Neural cell (in vitro differentiated cells): ENCODE data around the gene MYO7A. TPM values are rescaled to one million over a fixed set of nuclear protein-coding genes. Genes with fewer than 3 reads are reported as not detected.

Source experiments
- H2AFZ ChIP-seq: fragments of 200-600, 300-800 bp; sonication (generic), shearing (Covaris generic); 2 replicates; pipeline ENCODE4 v1.6.0; 2014; ENCODE audit warnings: low read depth, mild to moderate bottlenecking, antibody characterized with exemption, low read length, moderate library complexity
- H3F3A ChIP-seq: fragments of 200-600 bp; shearing (Covaris generic); 2 replicates; pipeline ENCODE4 v1.6.1; 2016; ENCODE audit warnings: mild to moderate bottlenecking, moderate library complexity, mixed read lengths, antibody characterized with exemption, low read length; ENCODE audit not compliant: insufficient read depth, poor library complexity, severe bottlenecking
- H3K27ac ChIP-seq: fragments of 200-600, 300-800 bp; sonication (generic), shearing (Covaris generic); 2 replicates; pipeline ENCODE4 v1.5.1; 2014; ENCODE audit warnings: mild to moderate bottlenecking, low read length, moderate library complexity
- H3K27me3 ChIP-seq: fragments of 300-800, 200-600 bp; sonication (generic), shearing (Covaris generic); 2 replicates; pipeline ENCODE4 v1.6.0; 2014; ENCODE audit warnings: mild to moderate bottlenecking, low read depth, low read length, moderate library complexity; ENCODE audit not compliant: insufficient read depth
- H3K36me3 ChIP-seq: fragments of 300-800, 200-600 bp; sonication (generic), shearing (Covaris generic); 2 replicates; pipeline ENCODE4 v1.5.1; 2014; ENCODE audit warnings: mild to moderate bottlenecking, antibody characterized with exemption, low read length, moderate library complexity; ENCODE audit not compliant: insufficient read depth
- H3K4me2 ChIP-seq: fragments of 300-800, 200-600 bp; sonication (generic), shearing (Covaris generic); 2 replicates; pipeline ENCODE4 v1.6.0; 2014; ENCODE audit warnings: mild to moderate bottlenecking, low read length
- H3K4me3 ChIP-seq: fragments of 300-800, 200-600 bp; sonication (generic), shearing (Covaris generic); 2 replicates; pipeline ENCODE4 v1.5.1; 2014; ENCODE audit warnings: mild to moderate bottlenecking, low read length, moderate library complexity
- H3K79me2 ChIP-seq: fragments of 200-600 bp; shearing (Covaris generic); replicated peaks from 2 replicates; pipeline ENCODE4 v1.6.0; 2014; ENCODE audit warnings: mild to moderate bottlenecking, low read length, moderate library complexity; ENCODE audit not compliant: insufficient read depth
- H3K9ac ChIP-seq: fragments of 300-800, 200-600 bp; sonication (generic), shearing (Covaris generic); 2 replicates; pipeline ENCODE4 v1.6.1; 2016; ENCODE audit warnings: mild to moderate bottlenecking, low read length, mixed read lengths
- H3K9me2 ChIP-seq: fragments of 200-600 bp; shearing (Covaris generic); 2 replicates; pipeline ENCODE4 v1.6.1; 2016; ENCODE audit warnings: mild to moderate bottlenecking, low read length, mixed read lengths; ENCODE audit not compliant: insufficient read depth
- H3K9me3 ChIP-seq: fragments of 200-600, 300-800 bp; sonication (generic), shearing (Covaris generic); 2 replicates; pipeline ENCODE4 v1.6.1; 2016; ENCODE audit warnings: mild to moderate bottlenecking, mixed run types, low read length, moderate library complexity, mixed read lengths
- H4K20me1 ChIP-seq: fragments of 200-600 bp; shearing (Covaris generic); 2 replicates; pipeline ENCODE4 v1.6.1; 2016; ENCODE audit warnings: mild to moderate bottlenecking, mixed run types; ENCODE audit not compliant: insufficient read depth
- EP300 ChIP-seq: fragments of 450-650 bp; conservative IDR thresholded peaks from 2 replicates; pipeline ENCODE4 v1.6.1; 2014; ENCODE audit warnings: antibody characterized with exemption, mild to moderate bottlenecking, moderate library complexity; ENCODE audit not compliant: poor library complexity, severe bottlenecking
- EZH2 ChIP-seq: fragments of 200-600, 300-800 bp; shearing (Covaris generic), sonication (generic); IDR thresholded peaks from 2 replicates; pipeline ENCODE4 v1.6.1; 2014; ENCODE audit warnings: antibody characterized with exemption, low read length, borderline replicate concordance, mild to moderate bottlenecking; ENCODE audit not compliant: insufficient read depth, poor library complexity, severe bottlenecking
- MXI1 ChIP-seq: fragments of 450-650 bp; conservative IDR thresholded peaks from 2 replicates; pipeline ENCODE4 v1.6.1; 2014; ENCODE audit warnings: antibody characterized with exemption, mild to moderate bottlenecking; ENCODE audit not compliant: poor library complexity, severe bottlenecking
- POLR2AphosphoS5 ChIP-seq: IDR thresholded peaks from 2 replicates; pipeline ENCODE4 v1.6.1; 2012
- RAD21 ChIP-seq: fragments of 450-650 bp; conservative IDR thresholded peaks from 2 replicates; pipeline ENCODE4 v1.6.1; 2014; ENCODE audit warnings: antibody characterized with exemption, mild to moderate bottlenecking, moderate library complexity
- SMC3 ChIP-seq: fragments of 450-650 bp; conservative IDR thresholded peaks from 2 replicates; pipeline ENCODE4 v1.6.1; 2014; ENCODE audit warnings: antibody characterized with exemption, mild to moderate bottlenecking, moderate library complexity; ENCODE audit not compliant: poor library complexity
- TAF1 ChIP-seq: IDR thresholded peaks from 2 replicates; pipeline ENCODE4 v1.6.1; 2012; ENCODE audit warnings: low read depth
- polyA plus RNA-seq: library from polyadenylated mRNA; depleted of rRNA; stranded (reverse); fragments of >200 nt; gene quantifications from 2 replicates; pipeline ENCODE4 v1.2.3, GENCODE V29; 2014
- TF ChIP-seq, protein P1 (sequence below): IDR thresholded peaks from 2 replicates; pipeline ENCODE4 v1.6.1; 2012; ENCODE audit warnings: borderline replicate concordance
- TF ChIP-seq, protein P2 (sequence below): fragments of 450-650 bp; IDR thresholded peaks from 2 replicates; pipeline ENCODE4 v1.5.1; 2014; ENCODE audit warnings: antibody characterized with exemption, mild to moderate bottlenecking, moderate library complexity; ENCODE audit not compliant: poor library complexity, severe bottlenecking

MYO7A gene
- polyA plus RNA-seq, 1 donor from 2014 or later = 0.61 TPM

DNA sequence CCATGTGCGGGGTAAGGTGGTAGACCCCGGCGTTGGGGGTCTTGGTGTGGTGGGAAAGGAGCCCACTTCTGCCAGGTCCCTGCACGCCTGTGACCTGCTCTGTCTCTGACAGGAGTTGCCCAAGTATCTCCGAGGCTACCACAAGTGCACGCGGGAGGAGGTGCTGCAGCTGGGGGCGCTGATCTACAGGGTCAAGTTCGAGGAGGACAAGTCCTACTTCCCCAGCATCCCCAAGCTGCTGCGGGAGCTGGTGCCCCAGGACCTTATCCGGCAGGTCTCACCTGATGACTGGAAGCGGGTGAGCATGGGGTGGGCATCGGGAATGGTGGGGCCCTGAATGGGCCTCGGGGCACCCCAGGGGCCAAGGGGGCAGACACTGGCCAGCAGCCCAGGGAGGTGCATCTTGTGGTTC lies 83.0 kb downstream of the MYO7A start:
- TF ChIP-seq POLR2AphosphoS5 (no peak), TAF1 (no peak), RAD21 (no peak), MXI1 (no peak), EZH2 (no peak), SMC3 (no peak), EP300 (no peak)
- TF ChIP-seq, protein P1, sequence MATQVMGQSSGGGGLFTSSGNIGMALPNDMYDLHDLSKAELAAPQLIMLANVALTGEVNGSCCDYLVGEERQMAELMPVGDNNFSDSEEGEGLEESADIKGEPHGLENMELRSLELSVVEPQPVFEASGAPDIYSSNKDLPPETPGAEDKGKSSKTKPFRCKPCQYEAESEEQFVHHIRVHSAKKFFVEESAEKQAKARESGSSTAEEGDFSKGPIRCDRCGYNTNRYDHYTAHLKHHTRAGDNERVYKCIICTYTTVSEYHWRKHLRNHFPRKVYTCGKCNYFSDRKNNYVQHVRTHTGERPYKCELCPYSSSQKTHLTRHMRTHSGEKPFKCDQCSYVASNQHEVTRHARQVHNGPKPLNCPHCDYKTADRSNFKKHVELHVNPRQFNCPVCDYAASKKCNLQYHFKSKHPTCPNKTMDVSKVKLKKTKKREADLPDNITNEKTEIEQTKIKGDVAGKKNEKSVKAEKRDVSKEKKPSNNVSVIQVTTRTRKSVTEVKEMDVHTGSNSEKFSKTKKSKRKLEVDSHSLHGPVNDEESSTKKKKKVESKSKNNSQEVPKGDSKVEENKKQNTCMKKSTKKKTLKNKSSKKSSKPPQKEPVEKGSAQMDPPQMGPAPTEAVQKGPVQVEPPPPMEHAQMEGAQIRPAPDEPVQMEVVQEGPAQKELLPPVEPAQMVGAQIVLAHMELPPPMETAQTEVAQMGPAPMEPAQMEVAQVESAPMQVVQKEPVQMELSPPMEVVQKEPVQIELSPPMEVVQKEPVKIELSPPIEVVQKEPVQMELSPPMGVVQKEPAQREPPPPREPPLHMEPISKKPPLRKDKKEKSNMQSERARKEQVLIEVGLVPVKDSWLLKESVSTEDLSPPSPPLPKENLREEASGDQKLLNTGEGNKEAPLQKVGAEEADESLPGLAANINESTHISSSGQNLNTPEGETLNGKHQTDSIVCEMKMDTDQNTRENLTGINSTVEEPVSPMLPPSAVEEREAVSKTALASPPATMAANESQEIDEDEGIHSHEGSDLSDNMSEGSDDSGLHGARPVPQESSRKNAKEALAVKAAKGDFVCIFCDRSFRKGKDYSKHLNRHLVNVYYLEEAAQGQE = no peak
- TF ChIP-seq, protein P2, sequence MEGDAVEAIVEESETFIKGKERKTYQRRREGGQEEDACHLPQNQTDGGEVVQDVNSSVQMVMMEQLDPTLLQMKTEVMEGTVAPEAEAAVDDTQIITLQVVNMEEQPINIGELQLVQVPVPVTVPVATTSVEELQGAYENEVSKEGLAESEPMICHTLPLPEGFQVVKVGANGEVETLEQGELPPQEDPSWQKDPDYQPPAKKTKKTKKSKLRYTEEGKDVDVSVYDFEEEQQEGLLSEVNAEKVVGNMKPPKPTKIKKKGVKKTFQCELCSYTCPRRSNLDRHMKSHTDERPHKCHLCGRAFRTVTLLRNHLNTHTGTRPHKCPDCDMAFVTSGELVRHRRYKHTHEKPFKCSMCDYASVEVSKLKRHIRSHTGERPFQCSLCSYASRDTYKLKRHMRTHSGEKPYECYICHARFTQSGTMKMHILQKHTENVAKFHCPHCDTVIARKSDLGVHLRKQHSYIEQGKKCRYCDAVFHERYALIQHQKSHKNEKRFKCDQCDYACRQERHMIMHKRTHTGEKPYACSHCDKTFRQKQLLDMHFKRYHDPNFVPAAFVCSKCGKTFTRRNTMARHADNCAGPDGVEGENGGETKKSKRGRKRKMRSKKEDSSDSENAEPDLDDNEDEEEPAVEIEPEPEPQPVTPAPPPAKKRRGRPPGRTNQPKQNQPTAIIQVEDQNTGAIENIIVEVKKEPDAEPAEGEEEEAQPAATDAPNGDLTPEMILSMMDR = no peak
- no peak overlapping the region for H3K9ac ChIP-seq
- no peak overlapping the region for H3K4me3 ChIP-seq
- H3K9me2 ChIP-seq = no peaks in the 10 kb centered on the region
- no peak overlapping the region for H3K4me2 ChIP-seq
- no peaks in the 10 kb centered on the region for H3K36me3 ChIP-seq
- no peaks in the 10 kb centered on the region for H4K20me1 ChIP-seq
- H3K27ac ChIP-seq = no peak overlapping the region
- no peaks in the 10 kb centered on the region for H3K27me3 ChIP-seq
- H3K79me2 ChIP-seq = no peaks in the 10 kb centered on the region
- no peak overlapping the region for H2AFZ ChIP-seq
- no peaks in the 10 kb centered on the region for H3K9me3 ChIP-seq
- H3F3A ChIP-seq = no peaks in the 10 kb centered on the region

DNA sequence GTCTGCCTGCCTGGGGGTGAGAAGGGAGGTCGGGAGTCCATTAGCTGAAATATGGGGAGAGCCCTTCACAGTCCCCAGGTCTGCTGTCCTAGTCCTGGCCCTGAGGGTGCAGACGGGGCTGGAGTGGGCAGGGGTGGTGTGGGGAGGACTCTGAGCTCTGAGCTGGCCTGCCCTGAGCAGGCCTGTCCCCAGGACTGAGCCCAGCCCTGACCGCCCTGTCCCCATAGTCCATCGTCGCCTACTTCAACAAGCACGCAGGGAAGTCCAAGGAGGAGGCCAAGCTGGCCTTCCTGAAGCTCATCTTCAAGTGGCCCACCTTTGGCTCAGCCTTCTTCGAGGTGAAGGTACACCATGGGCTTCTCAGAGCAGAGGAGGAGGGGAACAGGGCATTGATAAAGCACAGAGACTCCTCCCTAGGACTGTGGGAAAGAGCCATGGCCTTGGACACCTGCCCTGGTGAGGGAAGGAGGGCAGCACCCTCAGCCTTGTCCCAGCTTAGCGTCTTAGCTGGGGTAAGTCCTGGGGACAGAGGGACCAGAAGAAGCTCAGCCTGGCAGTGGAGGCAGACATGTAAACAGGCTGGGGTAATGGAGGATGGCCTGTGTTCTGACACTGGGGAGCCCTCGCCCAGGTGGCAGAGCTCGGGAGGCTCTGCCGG lies 83.7 kb downstream of the MYO7A start:
- no peaks in the 10 kb centered on the region for H3K36me3 ChIP-seq
- no peaks in the 10 kb centered on the region for H3K27me3 ChIP-seq
- no peak overlapping the region for H3K9ac ChIP-seq
- H4K20me1 ChIP-seq = no peaks in the 10 kb centered on the region
- no peak overlapping the region for H2AFZ ChIP-seq
- H3K79me2 ChIP-seq = no peaks in the 10 kb centered on the region
- H3K27ac ChIP-seq = no peak overlapping the region
- H3K4me2 ChIP-seq = no peak overlapping the region
- no peak overlapping the region for H3K4me3 ChIP-seq
- H3F3A ChIP-seq = no peaks in the 10 kb centered on the region
- no peaks in the 10 kb centered on the region for H3K9me3 ChIP-seq
- TF ChIP-seq TAF1 = no peak
- no peak for TF ChIP-seq RAD21
- TF ChIP-seq, protein P1 = no peak
- no peak for TF ChIP-seq MXI1
- TF ChIP-seq POLR2AphosphoS5 = no peak
- TF ChIP-seq, protein P2 = no peak
- H3K9me2 ChIP-seq = no peaks in the 10 kb centered on the region
